Breast epithelium (tissue), 4 donors: ENCODE data around the gene CD4. TPM values are rescaled to one million over a fixed set of nuclear protein-coding genes. Genes with fewer than 3 reads are reported as not detected.

Experiments used
- DNase-seq, 2 donors: peaks; one replicate each; pipeline ENCODE4 v3.0.0-alpha.2; 2019; ENCODE audit warnings: low spot score in 2 of 2
- H3K27ac ChIP-seq, 2 donors: fragments of 200-600 bp; sonication (generic) in 1 of 2; one replicate each; pipeline ENCODE4 v1.5.1; 2016 to 2019; ENCODE audit warnings: mild to moderate bottlenecking in 1 of 2
- H3K27me3 ChIP-seq, 2 donors: fragments of 200-600 bp; sonication (generic) in 1 of 2; one replicate each; pipeline versions ENCODE4 v1.5.1 to v1.6.0; 2017 to 2019; ENCODE audit warnings: control low read depth in 1 of 2, mild to moderate bottlenecking in 1 of 2
- H3K36me3 ChIP-seq: fragments of 200-600 bp; one replicate; pipeline ENCODE4 v1.5.1; 2019
- H3K4me1 ChIP-seq, 2 donors: fragments of 200-600 bp; sonication (generic); one replicate each; pipeline ENCODE4 v1.5.1; 2016 to 2019; ENCODE audit warnings: control low read depth in 1 of 2
- H3K4me3 ChIP-seq, 3 donors: fragments of 200-600 bp; sonication (generic); 1 replicate in 2 of 3; 2 replicates in 1 of 3; pipeline ENCODE4 v1.5.1; 2016 to 2019; ENCODE audit warnings: mild to moderate bottlenecking in 3 of 3, moderate library complexity in 2 of 3
- H3K9me3 ChIP-seq, 2 donors: fragments of 200-600 bp; sonication (generic) in 1 of 2; one replicate each; pipeline ENCODE4 v1.5.1; 2016 to 2019; ENCODE audit warnings: control low read depth in 1 of 2
- CTCF ChIP-seq, 3 donors: fragments of 450-650 bp; IDR thresholded peaks; one replicate each; pipeline ENCODE4 v1.5.1; 2016 to 2017; ENCODE audit warnings: antibody characterized with exemption in 3 of 3, mild to moderate bottlenecking in 3 of 3, moderate library complexity in 3 of 3
- POLR2A ChIP-seq: fragments of 450-650 bp; IDR thresholded peaks from one replicate; pipeline ENCODE4 v1.6.1; 2016; ENCODE audit warnings: antibody characterized with exemption, mild to moderate bottlenecking, moderate library complexity
- POLR2AphosphoS5 ChIP-seq, 3 donors: sonication (generic); formaldehyde crosslinking; IDR thresholded peaks; one replicate each; pipeline ENCODE4 v1.6.1; 2017; ENCODE audit warnings: antibody characterized with exemption in 3 of 3
- intact Hi-C: fragments of 100-400 bp; cut with DNase I; formaldehyde crosslinking; loops from one replicate; pipeline ENCODE4 v1.15.1; 2023; ENCODE audit warnings: low total_unique reads
- total RNA-seq, 3 donors: library from RNA; depleted of rRNA; stranded (reverse); fragments of >200 nt; gene quantifications; one replicate each; pipeline ENCODE4 v1.1.0, GENCODE V29; 2016

The CD4 gene
- total RNA-seq, 3 donors from 2014 or later = 5.9 to 29.0 (median 11.0) TPM

- H3K9me3 ChIP-seq = no peaks in the 10 kb centered on the region
- H3K4me3 ChIP-seq = peak within 1 kb of the TSS; percentile 82 to 98 (median 94)
- H3K4me1 ChIP-seq = peaks cover 0 to 9% of the 10 kb centered on the region in 2 donors
- no peaks in the 10 kb centered on the region for H3K27me3 ChIP-seq
- peak within 1 kb of the TSS; percentile 98 to 99 for H3K27ac ChIP-seq
- peak; percentile 83 to 99 (median 96) for TF ChIP-seq CTCF (IDR thresholded peaks at IDR 0.05)
- TF ChIP-seq POLR2AphosphoS5 (IDR thresholded peaks at IDR 0.05) = peak; percentile 81 to 99 (median 95)
- peak; percentile 96 for TF ChIP-seq POLR2A
- H3K36me3 ChIP-seq = peaks cover 20% of the 10 kb centered on the region
- intact Hi-C loops = no loop called here
- DNase-seq = peak; percentile 98
Measured at GRCh38 chr12:6752921-6753771, 36.2 kb upstream of the CD4 start, which contains the start of gene MLF2. Gene MLF2, minus strand, starts transcription at chr12:6753141. Its CDS starts 807 bp downstream, at chr12:6752334.

GRCh38 chr12:6753772-6754356, 35.5 kb upstream of the CD4 start:
- peak overlapping the region; percentile 98 to 99 for H3K27ac ChIP-seq
- intact Hi-C loops = no loop called here
- peak overlapping the region; percentile 82 to 98 (median 94) for H3K4me3 ChIP-seq
- peaks cover 0 to 9% of the 10 kb centered on the region in 2 donors for H3K4me1 ChIP-seq
- H3K27me3 ChIP-seq = no peaks in the 10 kb centered on the region
- peaks cover 14% of the 10 kb centered on the region for H3K36me3 ChIP-seq
- H3K9me3 ChIP-seq = no peaks in the 10 kb centered on the region
- no peak for DNase-seq
- TF ChIP-seq POLR2A (no peak), POLR2AphosphoS5 (IDR thresholded peaks at IDR 0.05) (no peak), CTCF (IDR thresholded peaks at IDR 0.05) (peak in 1 of 3 donors; percentile 5)

GRCh38 chr12:6754411-6754810, 34.9 kb upstream of the CD4 start:
- H3K27ac ChIP-seq = peak overlapping the region; percentile 98 to 99
- H3K4me1 ChIP-seq = peaks cover 0 to 9% of the 10 kb centered on the region in 2 donors
- no peaks in the 10 kb centered on the region for H3K27me3 ChIP-seq
- DNase-seq = no peak
- H3K9me3 ChIP-seq = no peaks in the 10 kb centered on the region
- H3K4me3 ChIP-seq = no peak overlapping the region
- no peak for TF ChIP-seq CTCF (IDR thresholded peaks at IDR 0.05)
- no peak for TF ChIP-seq POLR2AphosphoS5 (IDR thresholded peaks at IDR 0.05)
- no peak for TF ChIP-seq POLR2A
- intact Hi-C loops = no loop called here
- peaks cover 9% of the 10 kb centered on the region for H3K36me3 ChIP-seq

GRCh38 chr12:6757028-6757690, 32.2 kb upstream of the CD4 start:
- Histone ChIP-seq H3K9me3 (no peaks in the 10 kb centered on the region), H3K36me3 (no peaks in the 10 kb centered on the region), H3K27me3 (no peaks in the 10 kb centered on the region), H3K4me3 (no peak overlapping the region), H3K4me1 (peaks cover 0 to 3% of the 10 kb centered on the region in 2 donors), H3K27ac (no peak overlapping the region)
- TF ChIP-seq POLR2A (no peak), CTCF (IDR thresholded peaks at IDR 0.05) (no peak), POLR2AphosphoS5 (IDR thresholded peaks at IDR 0.05) (no peak)
- intact Hi-C loops = no loop called here
- DNase-seq = no peak
